ENCODE data around the gene PLXNA2.

DNA sequence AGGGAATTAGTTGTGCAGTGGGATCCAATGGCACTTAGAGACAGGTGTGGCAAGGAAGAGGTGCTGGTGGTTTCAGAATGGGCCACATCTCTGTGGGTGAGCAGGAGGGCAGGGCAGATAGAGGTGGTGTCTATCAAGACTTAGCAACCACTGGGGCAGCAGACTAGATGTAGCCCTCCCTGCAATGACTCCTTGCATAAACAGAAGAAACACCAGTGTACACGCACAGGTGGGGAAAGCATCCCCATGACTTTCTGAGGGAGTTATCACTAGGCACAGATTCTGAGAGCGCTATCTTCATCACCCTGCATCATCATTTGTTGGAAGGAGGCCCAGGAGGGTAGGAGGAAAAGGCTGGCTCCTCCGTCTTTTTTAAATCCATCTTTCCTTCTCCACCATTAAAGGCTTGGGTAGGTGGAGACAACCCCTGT is 58.4 kb downstream of the PLXNA2 start:
- TF ChIP-seq, protein P1, sequence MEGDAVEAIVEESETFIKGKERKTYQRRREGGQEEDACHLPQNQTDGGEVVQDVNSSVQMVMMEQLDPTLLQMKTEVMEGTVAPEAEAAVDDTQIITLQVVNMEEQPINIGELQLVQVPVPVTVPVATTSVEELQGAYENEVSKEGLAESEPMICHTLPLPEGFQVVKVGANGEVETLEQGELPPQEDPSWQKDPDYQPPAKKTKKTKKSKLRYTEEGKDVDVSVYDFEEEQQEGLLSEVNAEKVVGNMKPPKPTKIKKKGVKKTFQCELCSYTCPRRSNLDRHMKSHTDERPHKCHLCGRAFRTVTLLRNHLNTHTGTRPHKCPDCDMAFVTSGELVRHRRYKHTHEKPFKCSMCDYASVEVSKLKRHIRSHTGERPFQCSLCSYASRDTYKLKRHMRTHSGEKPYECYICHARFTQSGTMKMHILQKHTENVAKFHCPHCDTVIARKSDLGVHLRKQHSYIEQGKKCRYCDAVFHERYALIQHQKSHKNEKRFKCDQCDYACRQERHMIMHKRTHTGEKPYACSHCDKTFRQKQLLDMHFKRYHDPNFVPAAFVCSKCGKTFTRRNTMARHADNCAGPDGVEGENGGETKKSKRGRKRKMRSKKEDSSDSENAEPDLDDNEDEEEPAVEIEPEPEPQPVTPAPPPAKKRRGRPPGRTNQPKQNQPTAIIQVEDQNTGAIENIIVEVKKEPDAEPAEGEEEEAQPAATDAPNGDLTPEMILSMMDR (IDR thresholded peaks at IDR 0.05) = no peak
- no peak for TF ChIP-seq POLR2A (IDR thresholded peaks at IDR 0.05)
